Neural cell (in vitro differentiated cells): ENCODE data around the gene ATXN2. TPM values are rescaled to one million over a fixed set of nuclear protein-coding genes. Genes with fewer than 3 reads are reported as not detected.

Experiments used
- H2AFZ ChIP-seq: fragments of 200-600, 300-800 bp; sonication (generic), shearing (Covaris generic); 2 replicates; pipeline ENCODE4 v1.6.0; 2014; ENCODE audit warnings: low read depth, mild to moderate bottlenecking, antibody characterized with exemption, low read length, moderate library complexity
- H3F3A ChIP-seq: fragments of 200-600 bp; shearing (Covaris generic); 2 replicates; pipeline ENCODE4 v1.6.1; 2016; ENCODE audit warnings: mild to moderate bottlenecking, moderate library complexity, mixed read lengths, antibody characterized with exemption, low read length; ENCODE audit not compliant: insufficient read depth, poor library complexity, severe bottlenecking
- H3K27ac ChIP-seq: fragments of 200-600, 300-800 bp; sonication (generic), shearing (Covaris generic); 2 replicates; pipeline ENCODE4 v1.5.1; 2014; ENCODE audit warnings: mild to moderate bottlenecking, low read length, moderate library complexity
- H3K27me3 ChIP-seq: fragments of 300-800, 200-600 bp; sonication (generic), shearing (Covaris generic); 2 replicates; pipeline ENCODE4 v1.6.0; 2014; ENCODE audit warnings: mild to moderate bottlenecking, low read depth, low read length, moderate library complexity; ENCODE audit not compliant: insufficient read depth
- H3K36me3 ChIP-seq: fragments of 300-800, 200-600 bp; sonication (generic), shearing (Covaris generic); 2 replicates; pipeline ENCODE4 v1.5.1; 2014; ENCODE audit warnings: mild to moderate bottlenecking, antibody characterized with exemption, low read length, moderate library complexity; ENCODE audit not compliant: insufficient read depth
- H3K4me2 ChIP-seq: fragments of 300-800, 200-600 bp; sonication (generic), shearing (Covaris generic); 2 replicates; pipeline ENCODE4 v1.6.0; 2014; ENCODE audit warnings: mild to moderate bottlenecking, low read length
- H3K4me3 ChIP-seq: fragments of 300-800, 200-600 bp; sonication (generic), shearing (Covaris generic); 2 replicates; pipeline ENCODE4 v1.5.1; 2014; ENCODE audit warnings: mild to moderate bottlenecking, low read length, moderate library complexity
- H3K79me2 ChIP-seq: fragments of 200-600 bp; shearing (Covaris generic); replicated peaks from 2 replicates; pipeline ENCODE4 v1.6.0; 2014; ENCODE audit warnings: mild to moderate bottlenecking, low read length, moderate library complexity; ENCODE audit not compliant: insufficient read depth
- H3K9ac ChIP-seq: fragments of 300-800, 200-600 bp; sonication (generic), shearing (Covaris generic); 2 replicates; pipeline ENCODE4 v1.6.1; 2016; ENCODE audit warnings: mild to moderate bottlenecking, low read length, mixed read lengths
- H3K9me2 ChIP-seq: fragments of 200-600 bp; shearing (Covaris generic); 2 replicates; pipeline ENCODE4 v1.6.1; 2016; ENCODE audit warnings: mild to moderate bottlenecking, low read length, mixed read lengths; ENCODE audit not compliant: insufficient read depth
- H3K9me3 ChIP-seq: fragments of 200-600, 300-800 bp; sonication (generic), shearing (Covaris generic); 2 replicates; pipeline ENCODE4 v1.6.1; 2016; ENCODE audit warnings: mild to moderate bottlenecking, mixed run types, low read length, moderate library complexity, mixed read lengths
- H4K20me1 ChIP-seq: fragments of 200-600 bp; shearing (Covaris generic); 2 replicates; pipeline ENCODE4 v1.6.1; 2016; ENCODE audit warnings: mild to moderate bottlenecking, mixed run types; ENCODE audit not compliant: insufficient read depth
- CTCF ChIP-seq: fragments of 450-650 bp; IDR thresholded peaks from 2 replicates; pipeline ENCODE4 v1.5.1; 2014; ENCODE audit warnings: antibody characterized with exemption, mild to moderate bottlenecking, moderate library complexity; ENCODE audit not compliant: poor library complexity, severe bottlenecking
- EP300 ChIP-seq: fragments of 450-650 bp; conservative IDR thresholded peaks from 2 replicates; pipeline ENCODE4 v1.6.1; 2014; ENCODE audit warnings: antibody characterized with exemption, mild to moderate bottlenecking, moderate library complexity; ENCODE audit not compliant: poor library complexity, severe bottlenecking
- EZH2 ChIP-seq: fragments of 200-600, 300-800 bp; shearing (Covaris generic), sonication (generic); IDR thresholded peaks from 2 replicates; pipeline ENCODE4 v1.6.1; 2014; ENCODE audit warnings: antibody characterized with exemption, low read length, borderline replicate concordance, mild to moderate bottlenecking; ENCODE audit not compliant: insufficient read depth, poor library complexity, severe bottlenecking
- MXI1 ChIP-seq: fragments of 450-650 bp; conservative IDR thresholded peaks from 2 replicates; pipeline ENCODE4 v1.6.1; 2014; ENCODE audit warnings: antibody characterized with exemption, mild to moderate bottlenecking; ENCODE audit not compliant: poor library complexity, severe bottlenecking
- POLR2AphosphoS5 ChIP-seq: IDR thresholded peaks from 2 replicates; pipeline ENCODE4 v1.6.1; 2012
- RAD21 ChIP-seq: fragments of 450-650 bp; conservative IDR thresholded peaks from 2 replicates; pipeline ENCODE4 v1.6.1; 2014; ENCODE audit warnings: antibody characterized with exemption, mild to moderate bottlenecking, moderate library complexity
- REST ChIP-seq: IDR thresholded peaks from 2 replicates; pipeline ENCODE4 v1.6.1; 2012; ENCODE audit warnings: borderline replicate concordance
- SMC3 ChIP-seq: fragments of 450-650 bp; conservative IDR thresholded peaks from 2 replicates; pipeline ENCODE4 v1.6.1; 2014; ENCODE audit warnings: antibody characterized with exemption, mild to moderate bottlenecking, moderate library complexity; ENCODE audit not compliant: poor library complexity
- TAF1 ChIP-seq: IDR thresholded peaks from 2 replicates; pipeline ENCODE4 v1.6.1; 2012; ENCODE audit warnings: low read depth
- polyA plus RNA-seq: library from polyadenylated mRNA; depleted of rRNA; stranded (reverse); fragments of >200 nt; gene quantifications from 2 replicates; pipeline ENCODE4 v1.2.3, GENCODE V29; 2014

The ATXN2 gene
- polyA plus RNA-seq, 1 donor from 2014 or later, result 12.6 TPM

- H4K20me1 ChIP-seq, result no peaks in the 10 kb centered on the region
- H3K79me2 ChIP-seq, result no peaks in the 10 kb centered on the region
- no peaks in the 10 kb centered on the region for H3K9me3 ChIP-seq
- no peaks in the 10 kb centered on the region for H3K36me3 ChIP-seq
- H3K27me3 ChIP-seq, result no peaks in the 10 kb centered on the region
- H3K4me3 ChIP-seq, result no peak overlapping the region
- H2AFZ ChIP-seq, result no peak overlapping the region
- H3K27ac ChIP-seq, result no peak overlapping the region
- no peak overlapping the region for H3K9ac ChIP-seq
- no peak overlapping the region for H3K4me2 ChIP-seq
- no peaks in the 10 kb centered on the region for H3F3A ChIP-seq
- TF ChIP-seq MXI1 (no peak), EZH2 (no peak), REST (no peak), EP300 (no peak), SMC3 (no peak), CTCF (no peak), RAD21 (no peak), TAF1 (no peak), POLR2AphosphoS5 (no peak)
- H3K9me2 ChIP-seq, result no peaks in the 10 kb centered on the region
Measured at GRCh38 chr12:111424189-111424792, 174.8 kb downstream of the ATXN2 start.

- Histone ChIP-seq H3K4me3 (no peak overlapping the region), H3K9me2 (no peaks in the 10 kb centered on the region), H3K27me3 (no peaks in the 10 kb centered on the region), H2AFZ (no peak overlapping the region), H3F3A (no peaks in the 10 kb centered on the region), H3K27ac (no peak overlapping the region), H3K9ac (no peak overlapping the region), H3K36me3 (no peaks in the 10 kb centered on the region), H4K20me1 (no peaks in the 10 kb centered on the region), H3K9me3 (no peaks in the 10 kb centered on the region), H3K4me2 (no peak overlapping the region), H3K79me2 (no peaks in the 10 kb centered on the region)
- TF ChIP-seq MXI1, result no peak
- TF ChIP-seq POLR2AphosphoS5, result no peak
- TF ChIP-seq EP300, result no peak
- TF ChIP-seq EZH2, result no peak
- TF ChIP-seq TAF1, result no peak
- TF ChIP-seq REST, result no peak
- TF ChIP-seq CTCF, result no peak
- TF ChIP-seq SMC3, result no peak
- no peak for TF ChIP-seq RAD21
Measured at GRCh38 chr12:111420494-111420893, 178.6 kb downstream of the ATXN2 start.
